ENCODE measurements around the gene CCR2. TPM values are rescaled to one million over a fixed set of nuclear protein-coding genes. Genes with fewer than 3 reads are reported as not detected.

The CCR2 gene
- polyA plus RNA-seq, 1 of the 3 experiments (the other 2 are of a cell fraction), result not detected

DNA sequence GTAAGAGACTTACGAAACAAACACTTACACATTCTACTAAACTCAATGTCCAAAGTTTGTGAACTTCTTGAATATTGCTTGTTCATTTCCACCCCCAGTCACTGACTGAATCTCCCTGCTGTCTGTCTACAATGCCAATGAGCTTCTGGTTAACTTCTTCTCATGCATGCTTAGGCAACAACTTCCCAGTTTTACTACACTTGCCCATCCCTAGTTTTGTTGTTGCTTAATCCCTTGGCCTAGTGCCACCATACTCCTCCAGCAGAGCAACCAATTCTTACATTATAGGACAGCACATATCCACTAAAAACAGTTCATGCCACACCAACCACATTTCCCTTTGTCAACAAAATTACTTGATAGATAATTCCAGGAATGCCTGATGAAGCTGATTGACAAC is 40.9 kb upstream of the CCR2 start:
- H3K4me3 ChIP-seq (ENCODE audit: low read depth in 2 of 2, low read length in 1 of 2), result no peak overlapping the region
- no peaks in the 10 kb centered on the region for H3K79me2 ChIP-seq (ENCODE audit: insufficient read depth)
- no peak overlapping the region for H2AFZ ChIP-seq (ENCODE audit: low read depth)
- no peak overlapping the region for H3K4me2 ChIP-seq
- TF ChIP-seq SIN3A (IDR thresholded peaks at IDR 0.05; ENCODE audit: borderline replicate concordance, low read depth, low read length), result no peak
- TF ChIP-seq, protein P1, sequence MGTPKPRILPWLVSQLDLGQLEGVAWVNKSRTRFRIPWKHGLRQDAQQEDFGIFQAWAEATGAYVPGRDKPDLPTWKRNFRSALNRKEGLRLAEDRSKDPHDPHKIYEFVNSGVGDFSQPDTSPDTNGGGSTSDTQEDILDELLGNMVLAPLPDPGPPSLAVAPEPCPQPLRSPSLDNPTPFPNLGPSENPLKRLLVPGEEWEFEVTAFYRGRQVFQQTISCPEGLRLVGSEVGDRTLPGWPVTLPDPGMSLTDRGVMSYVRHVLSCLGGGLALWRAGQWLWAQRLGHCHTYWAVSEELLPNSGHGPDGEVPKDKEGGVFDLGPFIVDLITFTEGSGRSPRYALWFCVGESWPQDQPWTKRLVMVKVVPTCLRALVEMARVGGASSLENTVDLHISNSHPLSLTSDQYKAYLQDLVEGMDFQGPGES (IDR thresholded peaks at IDR 0.05; ENCODE audit: low read depth, low read length), result no peak
- TF ChIP-seq TAF1 (IDR thresholded peaks at IDR 0.05; ENCODE audit: borderline replicate concordance, low read depth, low read length), result no peak
- TF ChIP-seq FOXJ3 (CRISPR knock-in tag; IDR thresholded peaks at IDR 0.05), result no peak
- TF ChIP-seq, protein P2, sequence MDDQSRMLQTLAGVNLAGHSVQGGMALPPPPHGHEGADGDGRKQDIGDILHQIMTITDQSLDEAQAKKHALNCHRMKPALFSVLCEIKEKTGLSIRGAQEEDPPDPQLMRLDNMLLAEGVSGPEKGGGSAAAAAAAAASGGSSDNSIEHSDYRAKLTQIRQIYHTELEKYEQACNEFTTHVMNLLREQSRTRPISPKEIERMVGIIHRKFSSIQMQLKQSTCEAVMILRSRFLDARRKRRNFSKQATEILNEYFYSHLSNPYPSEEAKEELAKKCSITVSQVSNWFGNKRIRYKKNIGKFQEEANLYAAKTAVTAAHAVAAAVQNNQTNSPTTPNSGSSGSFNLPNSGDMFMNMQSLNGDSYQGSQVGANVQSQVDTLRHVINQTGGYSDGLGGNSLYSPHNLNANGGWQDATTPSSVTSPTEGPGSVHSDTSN (IDR thresholded peaks at IDR 0.05), result no peak
- WGBS (ENCODE audit: low lambda C conversion rate), result 0% methylated on average over 1 of the region's 1 CpG
- H3K27me3 ChIP-seq (ENCODE audit: insufficient read depth), result no peaks in the 10 kb centered on the region
- H3K9ac ChIP-seq, result no peak overlapping the region
- no peaks in the 10 kb centered on the region for H3K9me3 ChIP-seq
- H3K36me3 ChIP-seq (replicated peaks in 1 of 2; ENCODE audit: control insufficient read depth in 1 of 2, insufficient read depth in 2 of 2, low read length in 1 of 2), result no peaks in the 10 kb centered on the region
- H3K4me1 ChIP-seq (ENCODE audit: control insufficient read depth in 1 of 2, insufficient read depth in 2 of 2, low read depth in 1 of 2, low read length in 1 of 2), result no peaks in the 10 kb centered on the region
- POLR2A ChIA-PET, result no interaction called here
- CTCF ChIA-PET, result no interaction called here
- DNase-seq, result no peak
- H4K20me1 ChIP-seq (ENCODE audit: insufficient read depth), result no peaks in the 10 kb centered on the region
- no peaks in the 10 kb centered on the region for H3K9me2 ChIP-seq
- H3F3A ChIP-seq (replicated peaks; ENCODE audit: insufficient read depth), result no peaks in the 10 kb centered on the region
- H3K27ac ChIP-seq (ENCODE audit: low read depth in 2 of 2, low read length in 1 of 2), result no peak overlapping the region

DNA sequence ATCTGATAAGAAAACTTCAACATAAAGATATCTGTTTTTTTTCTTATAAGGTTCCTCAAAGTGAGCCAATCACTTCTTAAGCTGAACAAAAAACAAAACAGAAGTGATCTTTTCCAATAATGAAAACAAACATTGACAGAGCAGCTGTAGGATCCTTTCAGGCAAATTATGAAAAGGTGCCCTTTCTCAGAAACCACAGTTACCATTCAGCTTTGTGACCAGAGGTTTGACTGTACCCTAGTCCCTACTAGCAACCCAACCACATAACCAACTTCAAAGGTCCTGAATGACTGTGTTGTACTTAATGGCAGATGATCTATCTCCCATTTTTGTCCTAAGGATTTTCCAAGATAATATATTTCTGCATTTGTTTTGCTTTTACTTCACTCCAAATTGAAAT is 39.4 kb upstream of the CCR2 start:
- Histone ChIP-seq H3K27me3 (ENCODE audit: insufficient read depth) (no peaks in the 10 kb centered on the region), H3K27ac (ENCODE audit: low read depth in 2 of 2, low read length in 1 of 2) (no peak overlapping the region), H3K79me2 (ENCODE audit: insufficient read depth) (no peaks in the 10 kb centered on the region), H3K4me1 (ENCODE audit: control insufficient read depth in 1 of 2, insufficient read depth in 2 of 2, low read depth in 1 of 2, low read length in 1 of 2) (no peaks in the 10 kb centered on the region), H3F3A (replicated peaks; ENCODE audit: insufficient read depth) (no peaks in the 10 kb centered on the region), H3K9ac (no peak overlapping the region), H3K9me2 (no peaks in the 10 kb centered on the region), H3K4me3 (ENCODE audit: low read depth in 2 of 2, low read length in 1 of 2) (no peak overlapping the region), H4K20me1 (ENCODE audit: insufficient read depth) (no peaks in the 10 kb centered on the region), H3K9me3 (no peaks in the 10 kb centered on the region), H2AFZ (ENCODE audit: low read depth) (no peak overlapping the region), H3K4me2 (no peak overlapping the region), H3K36me3 (replicated peaks in 1 of 2; ENCODE audit: control insufficient read depth in 1 of 2, insufficient read depth in 2 of 2, low read length in 1 of 2) (no peaks in the 10 kb centered on the region)
- ChIA-PET CTCF (interaction anchor here (0.6 kb wide), 1 partner anchor 545 kb away, joined by 3 read pairs; no protein-coding TSS in a partner anchor), POLR2A (no interaction called here)
- DNase-seq, result no peak
- no peak for TF ChIP-seq RCOR1 (IDR thresholded peaks at IDR 0.05; ENCODE audit: low read length)
- TF ChIP-seq YY1 (IDR thresholded peaks at IDR 0.05; ENCODE audit: low read depth), result no peak
- no peak for TF ChIP-seq NRF1 (IDR thresholded peaks at IDR 0.05; ENCODE audit: low read depth, low read length)
- TF ChIP-seq ELF1 (IDR thresholded peaks at IDR 0.05), result no peak
- TF ChIP-seq SMC3 (IDR thresholded peaks at IDR 0.05; ENCODE audit: low read depth, low read length), result no peak

DNA sequence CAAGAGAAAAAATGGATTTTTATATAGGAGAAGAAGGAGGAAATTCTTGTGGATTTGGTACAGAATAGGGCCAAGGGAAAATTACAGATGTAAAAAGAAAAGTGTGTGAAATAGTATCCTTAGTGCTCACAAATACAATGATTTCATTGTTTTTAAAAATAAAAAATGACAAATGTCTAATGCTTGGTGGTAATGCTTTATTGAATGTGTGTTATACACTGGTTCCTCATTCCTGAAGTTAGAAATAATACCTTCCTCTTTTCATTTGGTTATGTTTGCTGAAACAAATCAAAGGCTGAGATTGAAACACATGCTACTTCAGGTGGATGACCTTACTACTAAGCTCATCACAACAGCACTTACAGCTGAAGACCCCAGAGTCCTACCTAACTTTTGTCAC is 37.7 kb upstream of the CCR2 start:
- no peak for TF ChIP-seq POLR2AphosphoS5 (IDR thresholded peaks at IDR 0.05; ENCODE audit: low read depth, low read length)
- TF ChIP-seq, protein P3, sequence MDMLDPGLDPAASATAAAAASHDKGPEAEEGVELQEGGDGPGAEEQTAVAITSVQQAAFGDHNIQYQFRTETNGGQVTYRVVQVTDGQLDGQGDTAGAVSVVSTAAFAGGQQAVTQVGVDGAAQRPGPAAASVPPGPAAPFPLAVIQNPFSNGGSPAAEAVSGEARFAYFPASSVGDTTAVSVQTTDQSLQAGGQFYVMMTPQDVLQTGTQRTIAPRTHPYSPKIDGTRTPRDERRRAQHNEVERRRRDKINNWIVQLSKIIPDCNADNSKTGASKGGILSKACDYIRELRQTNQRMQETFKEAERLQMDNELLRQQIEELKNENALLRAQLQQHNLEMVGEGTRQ (IDR thresholded peaks at IDR 0.05; ENCODE audit: borderline replicate concordance, low read depth, low read length), result no peak
- no peak for TF ChIP-seq RCOR1 (IDR thresholded peaks at IDR 0.05; ENCODE audit: low read length)
- TF ChIP-seq YY1 (IDR thresholded peaks at IDR 0.05; ENCODE audit: low read depth), result no peak
- TF ChIP-seq, protein P4, sequence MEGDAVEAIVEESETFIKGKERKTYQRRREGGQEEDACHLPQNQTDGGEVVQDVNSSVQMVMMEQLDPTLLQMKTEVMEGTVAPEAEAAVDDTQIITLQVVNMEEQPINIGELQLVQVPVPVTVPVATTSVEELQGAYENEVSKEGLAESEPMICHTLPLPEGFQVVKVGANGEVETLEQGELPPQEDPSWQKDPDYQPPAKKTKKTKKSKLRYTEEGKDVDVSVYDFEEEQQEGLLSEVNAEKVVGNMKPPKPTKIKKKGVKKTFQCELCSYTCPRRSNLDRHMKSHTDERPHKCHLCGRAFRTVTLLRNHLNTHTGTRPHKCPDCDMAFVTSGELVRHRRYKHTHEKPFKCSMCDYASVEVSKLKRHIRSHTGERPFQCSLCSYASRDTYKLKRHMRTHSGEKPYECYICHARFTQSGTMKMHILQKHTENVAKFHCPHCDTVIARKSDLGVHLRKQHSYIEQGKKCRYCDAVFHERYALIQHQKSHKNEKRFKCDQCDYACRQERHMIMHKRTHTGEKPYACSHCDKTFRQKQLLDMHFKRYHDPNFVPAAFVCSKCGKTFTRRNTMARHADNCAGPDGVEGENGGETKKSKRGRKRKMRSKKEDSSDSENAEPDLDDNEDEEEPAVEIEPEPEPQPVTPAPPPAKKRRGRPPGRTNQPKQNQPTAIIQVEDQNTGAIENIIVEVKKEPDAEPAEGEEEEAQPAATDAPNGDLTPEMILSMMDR (IDR thresholded peaks at IDR 0.05), result no peak
- Histone ChIP-seq H3K4me1 (ENCODE audit: control insufficient read depth in 1 of 2, insufficient read depth in 2 of 2, low read depth in 1 of 2, low read length in 1 of 2) (no peaks in the 10 kb centered on the region), H3K79me2 (ENCODE audit: insufficient read depth) (no peaks in the 10 kb centered on the region), H3K27ac (ENCODE audit: low read depth in 2 of 2, low read length in 1 of 2) (no peak overlapping the region), H3K9ac (no peak overlapping the region), H3K9me3 (no peaks in the 10 kb centered on the region), H3K4me2 (no peak overlapping the region), H3K27me3 (ENCODE audit: insufficient read depth) (no peaks in the 10 kb centered on the region), H2AFZ (ENCODE audit: low read depth) (no peak overlapping the region), H3F3A (replicated peaks; ENCODE audit: insufficient read depth) (no peaks in the 10 kb centered on the region), H4K20me1 (ENCODE audit: insufficient read depth) (no peaks in the 10 kb centered on the region), H3K36me3 (replicated peaks in 1 of 2; ENCODE audit: control insufficient read depth in 1 of 2, insufficient read depth in 2 of 2, low read length in 1 of 2) (no peaks in the 10 kb centered on the region), H3K9me2 (no peaks in the 10 kb centered on the region), H3K4me3 (ENCODE audit: low read depth in 2 of 2, low read length in 1 of 2) (no peak overlapping the region)
- ChIA-PET CTCF (interaction anchor here (1.0 kb wide), 1 partner anchor 40 kb away, joined by 3 read pairs; no protein-coding TSS in a partner anchor), POLR2A (no interaction called here)
- no peak for DNase-seq
